ENCODE measurements around the gene SENP8. TPM values are rescaled to one million over a fixed set of nuclear protein-coding genes. Genes with fewer than 3 reads are reported as not detected.

Gene SENP8
- total and polyA plus RNA-seq, 2 of the 8 experiments (the other 6 are each of a cell fraction or from before 2014, with no cell fraction given), result 4.1 to 6.0 TPM

GRCh38 chr15:72140088-72140487 is 21.9 kb downstream of the SENP8 start (continued):
- TF ChIP-seq CHD7 (IDR thresholded peaks at IDR 0.05; ENCODE audit: insufficient replicate concordance, low read length) (no peak), POU5F1 (IDR thresholded peaks at IDR 0.05; ENCODE audit: low read depth, low read length) (no peak), ATF3 (IDR thresholded peaks at IDR 0.05; ENCODE audit: insufficient read depth, low read depth, low read length) (no peak), PHF8 (conservative IDR thresholded peaks at IDR 0.05; ENCODE audit: low read depth, low read length) (no peak), E2F6 (IDR thresholded peaks at IDR 0.05) (no peak), SIX5 (IDR thresholded peaks at IDR 0.05; ENCODE audit: low read depth, low read length) (no peak), CEBPB (IDR thresholded peaks at IDR 0.05; ENCODE audit: low read depth, low read length) (no peak), RNF2 (IDR thresholded peaks at IDR 0.05; ENCODE audit: borderline replicate concordance, low read depth, low read length, missing control alignments, poor library complexity, severe bottlenecking) (no peak), TCF12 (IDR thresholded peaks at IDR 0.05; ENCODE audit: low read depth, low read length) (no peak), CHD2 (IDR thresholded peaks at IDR 0.05; ENCODE audit: low read length) (no peak), HDAC6 (IDR thresholded peaks at IDR 0.05; ENCODE audit: low read depth, low read length) (no peak)
